Nephron progenitor cell (in vitro differentiated cells): Measurements from ENCODE around the gene PLCL1.
"Not testable (repeated sequence)": the region's sequence is repeated elsewhere in the genome, so short reads cannot be mapped to it uniquely, and the experiment has no call there.

ENCODE experiments used
- DNase-seq: peaks from one replicate; pipeline ENCODE4 v3.0.0; 2021
- H3K27ac Mint-ChIP-seq: 2 replicates; pipeline ENCODE4 v1.8.0; 2021; ENCODE audit warnings: mild to moderate bottlenecking, moderate library complexity, mixed read lengths
- H3K27me3 Mint-ChIP-seq: 2 replicates; pipeline ENCODE4 v1.8.0; 2021; ENCODE audit warnings: mild to moderate bottlenecking, low read depth, mixed read lengths; ENCODE audit not compliant: poor library complexity
- H3K36me3 Mint-ChIP-seq: 2 replicates; pipeline ENCODE4 v1.8.0; 2021; ENCODE audit warnings: low read depth, mixed read lengths
- H3K4me1 Mint-ChIP-seq: 2 replicates; pipeline ENCODE4 v1.8.0; 2021; ENCODE audit warnings: mixed read lengths
- H3K4me3 Mint-ChIP-seq: 2 replicates; pipeline ENCODE4 v1.8.0; 2021; ENCODE audit warnings: mild to moderate bottlenecking, moderate library complexity, mixed read lengths
- H3K9me3 Mint-ChIP-seq: 2 replicates; pipeline ENCODE4 v1.8.0; 2021; ENCODE audit warnings: mild to moderate bottlenecking, moderate library complexity, mixed read lengths
- TF ChIP-seq, protein P1 (sequence below): fragments of 200-600 bp; sonication (generic); IDR thresholded peaks from 2 replicates; pipeline ENCODE4 v1.5.0; 2021; ENCODE audit warnings: antibody characterized with exemption

The PLCL1 gene

DNA sequence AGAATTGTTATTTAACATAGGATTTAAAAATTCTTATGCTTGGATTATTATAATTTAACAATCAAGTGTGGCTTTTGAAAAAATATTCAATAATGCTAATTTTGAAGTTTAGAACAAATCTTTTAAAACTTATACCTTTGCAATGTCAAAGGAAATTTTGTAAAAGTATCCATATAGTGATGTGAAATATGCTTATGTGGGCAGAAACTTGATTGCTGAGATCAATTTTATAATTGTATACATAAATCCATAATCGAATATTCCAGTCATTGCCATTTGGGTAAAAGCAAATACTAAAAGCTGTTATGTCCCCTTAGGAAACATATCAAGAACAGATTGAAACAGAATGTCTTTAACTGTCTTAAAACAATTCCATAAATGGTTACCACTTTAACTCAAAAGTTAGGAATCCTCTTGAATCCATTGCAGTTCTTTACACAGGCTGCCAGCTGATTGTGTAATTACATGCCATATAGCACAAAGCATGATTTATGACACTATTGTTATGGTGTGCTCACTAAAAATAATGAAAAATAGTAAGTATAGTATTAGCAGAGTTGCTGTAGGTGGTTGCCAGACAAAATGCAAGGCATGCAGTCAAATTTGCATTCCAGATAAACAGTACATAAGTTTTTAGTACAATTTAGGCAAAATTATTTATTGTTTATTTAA is 24.2 kb downstream of the PLCL1 start:
- H3K36me3 Mint-ChIP-seq: no peaks in the 10 kb centered on the region
- no peak overlapping the region for H3K4me3 Mint-ChIP-seq
- TF ChIP-seq, protein P1, sequence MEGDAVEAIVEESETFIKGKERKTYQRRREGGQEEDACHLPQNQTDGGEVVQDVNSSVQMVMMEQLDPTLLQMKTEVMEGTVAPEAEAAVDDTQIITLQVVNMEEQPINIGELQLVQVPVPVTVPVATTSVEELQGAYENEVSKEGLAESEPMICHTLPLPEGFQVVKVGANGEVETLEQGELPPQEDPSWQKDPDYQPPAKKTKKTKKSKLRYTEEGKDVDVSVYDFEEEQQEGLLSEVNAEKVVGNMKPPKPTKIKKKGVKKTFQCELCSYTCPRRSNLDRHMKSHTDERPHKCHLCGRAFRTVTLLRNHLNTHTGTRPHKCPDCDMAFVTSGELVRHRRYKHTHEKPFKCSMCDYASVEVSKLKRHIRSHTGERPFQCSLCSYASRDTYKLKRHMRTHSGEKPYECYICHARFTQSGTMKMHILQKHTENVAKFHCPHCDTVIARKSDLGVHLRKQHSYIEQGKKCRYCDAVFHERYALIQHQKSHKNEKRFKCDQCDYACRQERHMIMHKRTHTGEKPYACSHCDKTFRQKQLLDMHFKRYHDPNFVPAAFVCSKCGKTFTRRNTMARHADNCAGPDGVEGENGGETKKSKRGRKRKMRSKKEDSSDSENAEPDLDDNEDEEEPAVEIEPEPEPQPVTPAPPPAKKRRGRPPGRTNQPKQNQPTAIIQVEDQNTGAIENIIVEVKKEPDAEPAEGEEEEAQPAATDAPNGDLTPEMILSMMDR: no peak
- peaks cover 3% of the 10 kb centered on the region for H3K27me3 Mint-ChIP-seq
- peaks cover 19% of the 10 kb centered on the region for H3K9me3 Mint-ChIP-seq
- no peak for DNase-seq
- no peak overlapping the region for H3K27ac Mint-ChIP-seq
- no peaks in the 10 kb centered on the region for H3K4me1 Mint-ChIP-seq

DNA sequence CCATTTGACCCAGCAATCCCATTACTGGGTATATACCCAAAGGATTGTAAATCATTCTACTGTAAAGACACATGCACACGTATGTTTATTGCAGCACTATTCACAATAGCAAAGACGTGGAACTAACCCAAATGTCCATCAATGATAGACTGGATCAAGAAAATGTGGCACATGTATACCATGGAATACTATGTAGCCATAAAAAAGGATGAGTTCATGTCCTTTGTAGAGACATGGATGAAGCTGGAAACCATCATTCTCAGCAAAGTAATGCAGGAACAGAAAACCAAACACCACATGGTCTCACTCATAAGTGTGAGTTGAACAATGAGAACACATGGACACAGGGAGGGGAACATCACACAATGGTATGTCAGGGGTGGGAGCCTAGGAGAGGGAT is 30.4 kb downstream of the PLCL1 start:
- not testable (repeated sequence) for H3K27me3 Mint-ChIP-seq, DNase-seq, H3K4me3 Mint-ChIP-seq, H3K4me1 Mint-ChIP-seq, H3K36me3 Mint-ChIP-seq, H3K27ac Mint-ChIP-seq
- H3K9me3 Mint-ChIP-seq: peaks cover 26% of the 10 kb centered on the region

DNA sequence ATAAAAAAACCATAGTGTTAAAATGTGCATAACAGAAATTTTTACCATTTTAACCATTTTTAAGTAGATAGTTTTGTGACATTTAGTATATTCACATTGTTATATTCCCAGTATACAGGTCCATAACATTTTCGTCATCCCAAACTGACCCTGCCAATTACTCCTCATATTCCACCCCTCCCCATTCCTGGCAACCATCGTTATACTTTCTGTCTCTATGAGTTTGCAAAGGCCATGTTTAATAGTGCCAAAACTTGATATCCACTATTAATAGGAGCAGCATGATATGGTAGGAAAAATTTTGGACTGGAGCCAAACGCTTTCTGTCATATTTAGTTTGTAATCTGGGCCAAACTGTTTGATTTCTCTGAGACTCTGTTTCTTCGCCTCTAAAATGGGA is 30.9 kb downstream of the PLCL1 start:
- DNase-seq: no peak
- TF ChIP-seq, protein P1: no peak
- Mint-ChIP-seq H3K4me3 (no peak overlapping the region), H3K27me3 (peaks cover 9% of the 10 kb centered on the region), H3K4me1 (no peaks in the 10 kb centered on the region), H3K27ac (no peak overlapping the region), H3K9me3 (peaks cover 23% of the 10 kb centered on the region), H3K36me3 (no peaks in the 10 kb centered on the region)

DNA sequence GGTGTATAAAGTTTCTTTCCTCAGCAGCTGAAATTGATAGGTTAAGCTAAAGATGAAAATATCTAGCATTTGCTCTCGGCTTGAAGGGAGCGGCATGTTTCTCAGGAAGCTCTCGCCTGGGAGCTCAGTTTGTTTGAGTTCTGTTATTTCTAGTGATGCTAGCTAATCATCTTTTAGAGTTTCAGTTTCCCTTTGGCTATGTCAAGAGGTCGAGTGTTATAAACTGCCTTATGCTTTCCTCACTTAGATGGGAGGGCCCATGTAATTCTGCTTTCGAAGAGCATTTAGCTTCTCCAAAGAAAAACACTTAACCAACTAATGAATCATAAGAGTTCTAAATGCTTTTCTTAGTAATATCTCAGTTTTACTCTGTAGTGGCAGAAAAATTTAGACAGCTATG is 33.6 kb downstream of the PLCL1 start:
- H3K9me3 Mint-ChIP-seq: peaks cover 6% of the 10 kb centered on the region
- TF ChIP-seq, protein P1: no peak
- no peak overlapping the region for H3K4me3 Mint-ChIP-seq
- no peak for DNase-seq
- no peaks in the 10 kb centered on the region for H3K36me3 Mint-ChIP-seq
- no peaks in the 10 kb centered on the region for H3K4me1 Mint-ChIP-seq
- no peak overlapping the region for H3K27ac Mint-ChIP-seq
- H3K27me3 Mint-ChIP-seq: peaks cover 8% of the 10 kb centered on the region

DNA sequence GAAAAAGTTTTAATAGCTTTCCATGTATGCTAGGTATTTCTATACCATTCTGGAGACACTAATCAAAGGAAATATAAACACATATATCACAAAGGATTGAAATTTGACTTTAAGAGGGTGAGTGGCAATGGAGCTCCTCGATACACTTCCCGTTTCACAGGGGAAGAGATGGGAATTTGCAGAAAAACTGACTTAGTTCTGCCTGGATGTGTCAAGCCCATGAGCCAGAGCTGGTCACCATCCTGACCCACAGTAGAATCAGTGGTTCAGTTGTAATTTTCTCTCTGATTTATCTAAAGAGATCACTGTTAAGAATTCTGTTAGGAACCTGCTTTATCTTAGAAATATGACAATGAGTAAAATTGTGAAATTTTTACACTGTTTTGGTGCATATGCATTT is 34.2 kb downstream of the PLCL1 start:
- Mint-ChIP-seq H3K27me3 (peaks cover 8% of the 10 kb centered on the region), H3K4me1 (no peaks in the 10 kb centered on the region), H3K9me3 (peaks cover 6% of the 10 kb centered on the region), H3K36me3 (no peaks in the 10 kb centered on the region), H3K27ac (no peak overlapping the region), H3K4me3 (no peak overlapping the region)
- TF ChIP-seq, protein P1: no peak
- DNase-seq: no peak

DNA sequence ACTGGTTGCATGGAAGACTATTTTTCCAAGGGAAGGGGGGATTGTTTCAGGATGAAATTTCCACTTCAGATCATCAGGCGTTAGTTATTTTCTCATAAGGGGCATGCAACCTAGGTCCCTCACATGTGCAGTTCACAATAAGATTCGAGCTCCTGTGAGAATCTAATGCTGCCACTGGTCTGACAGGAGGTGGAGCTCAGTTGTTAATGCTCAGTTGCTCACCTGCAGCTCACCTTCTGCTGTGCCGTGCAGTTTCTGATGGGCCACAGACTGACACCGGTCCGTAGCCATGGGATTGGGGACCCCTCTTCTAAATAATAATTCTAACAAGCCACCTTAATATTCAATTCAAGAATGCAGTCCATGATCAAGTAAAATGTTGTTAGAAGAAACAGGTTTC is 34.9 kb downstream of the PLCL1 start:
- TF ChIP-seq, protein P1: no peak
- H3K36me3 Mint-ChIP-seq: no peaks in the 10 kb centered on the region
- peaks cover 2% of the 10 kb centered on the region for H3K9me3 Mint-ChIP-seq
- peaks cover 8% of the 10 kb centered on the region for H3K27me3 Mint-ChIP-seq
- H3K27ac Mint-ChIP-seq: no peak overlapping the region
- H3K4me3 Mint-ChIP-seq: no peak overlapping the region
- H3K4me1 Mint-ChIP-seq: no peaks in the 10 kb centered on the region
- no peak for DNase-seq
